Activated naive CD8-positive, alpha-beta T cell treated with anti-CD3 and anti-CD28 coated beads for 36 hours (primary cell): ENCODE results near the gene RAD18. TPM values are rescaled to one million over a fixed set of nuclear protein-coding genes. Genes with fewer than 3 reads are reported as not detected.

Experiments
- DNase-seq: peaks from one replicate; pipeline ENCODE4 v3.0.0; 2021
- H3K27ac Mint-ChIP-seq: one replicate; pipeline ENCODE4 v1.8.0; 2022; ENCODE audit warnings: mild to moderate bottlenecking, moderate library complexity, mixed read lengths
- H3K27me3 Mint-ChIP-seq: one replicate; pipeline ENCODE4 v1.8.0; 2022; ENCODE audit warnings: mild to moderate bottlenecking, mixed read lengths
- H3K36me3 Mint-ChIP-seq: one replicate; pipeline ENCODE4 v1.8.0; 2021; ENCODE audit warnings: mild to moderate bottlenecking, mixed read lengths
- H3K4me1 Mint-ChIP-seq: one replicate; pipeline ENCODE4 v1.8.0; 2021; ENCODE audit warnings: mixed read lengths
- H3K4me3 Mint-ChIP-seq: one replicate; pipeline ENCODE4 v1.8.0; 2022; ENCODE audit warnings: mild to moderate bottlenecking, moderate library complexity, mixed read lengths
- H3K9me3 Mint-ChIP-seq: one replicate; pipeline ENCODE4 v1.8.0; 2022; ENCODE audit warnings: mixed read lengths
- total RNA-seq, 2 experiments: library from RNA; stranded (reverse); gene quantifications; one replicate each; pipeline ENCODE4 v1.2.3, GENCODE V29; 2021

Gene RAD18
- total RNA-seq, 2 experiments from 2014 or later = 54.6 to 60.5 TPM

GRCh38 chr3:8964436-8965370, 1.4 kb upstream of the RAD18 start:
- peaks cover 3% of the 10 kb centered on the region for H3K27me3 Mint-ChIP-seq
- H3K4me3 Mint-ChIP-seq = no peak overlapping the region
- H3K9me3 Mint-ChIP-seq = no peaks in the 10 kb centered on the region
- no peak for DNase-seq
- no peak overlapping the region for H3K27ac Mint-ChIP-seq
- H3K36me3 Mint-ChIP-seq = peaks cover 26% of the 10 kb centered on the region
- H3K4me1 Mint-ChIP-seq = peaks cover 30% of the 10 kb centered on the region

- H3K27me3 Mint-ChIP-seq = peaks cover 3% of the 10 kb centered on the region
These were observed 928 bp downstream of the RAD18 start for GRCh38 chr3:8962226-8962861.

GRCh38 chr3:8959668-8960067, 3.6 kb downstream of the RAD18 start:
- DNase-seq = no peak
- H3K9me3 Mint-ChIP-seq = no peaks in the 10 kb centered on the region
- no peak overlapping the region for H3K4me3 Mint-ChIP-seq
- peaks cover 56% of the 10 kb centered on the region for H3K36me3 Mint-ChIP-seq
- H3K27me3 Mint-ChIP-seq = peaks cover 3% of the 10 kb centered on the region
- no peak overlapping the region for H3K27ac Mint-ChIP-seq
- H3K4me1 Mint-ChIP-seq = peaks cover 53% of the 10 kb centered on the region

More at GRCh38 chr3:8962226-8962861, 928 bp downstream of the RAD18 start:
- Mint-ChIP-seq H3K4me1 (peaks cover 37% of the 10 kb centered on the region), H3K27ac (peak overlapping the region; percentile 96), H3K9me3 (no peaks in the 10 kb centered on the region), H3K36me3 (peaks cover 41% of the 10 kb centered on the region), H3K4me3 (peak overlapping the region; percentile 95)
- no peak for DNase-seq

DNA sequence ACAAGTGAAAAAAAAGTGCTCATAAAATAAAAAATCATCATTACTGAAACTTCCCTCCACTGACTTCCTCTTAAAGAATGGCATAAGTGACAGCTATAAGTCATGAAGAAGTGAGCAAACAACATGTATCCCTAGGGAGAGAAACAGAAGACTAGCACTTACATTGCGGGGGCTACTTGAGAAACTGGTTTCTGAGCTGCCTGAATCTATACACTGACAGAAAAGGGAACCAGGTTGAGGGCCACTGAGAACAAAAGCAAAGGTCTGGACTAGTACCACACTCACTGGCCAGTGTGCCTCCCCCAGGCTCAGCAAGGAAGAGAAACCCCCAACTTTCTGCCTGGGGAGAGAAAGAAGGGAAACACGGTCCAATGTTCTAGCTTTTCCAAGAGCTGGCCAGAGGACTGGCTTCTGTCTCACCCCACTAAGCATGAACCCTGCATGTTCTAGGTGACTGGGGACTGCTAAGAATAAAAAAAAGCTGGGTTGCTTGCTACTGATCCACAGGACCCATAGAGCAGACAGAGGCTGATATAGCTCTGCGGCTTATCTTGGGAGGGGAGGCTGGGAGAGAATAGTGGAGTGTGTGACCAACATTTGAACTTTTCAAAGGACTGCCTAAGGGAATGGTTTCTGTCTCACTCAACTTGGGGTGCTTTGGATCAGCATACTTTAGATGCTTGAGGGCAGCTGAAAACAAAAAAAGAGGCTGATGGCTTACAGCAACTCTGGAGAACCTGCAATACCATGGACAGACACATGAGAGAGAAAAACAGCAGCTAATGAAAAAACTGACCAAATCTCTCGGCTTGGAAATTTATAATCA, 8.1 kb downstream of the RAD18 start:
- no peaks in the 10 kb centered on the region for H3K9me3 Mint-ChIP-seq
- H3K4me1 Mint-ChIP-seq = peaks cover 31% of the 10 kb centered on the region
- no peak overlapping the region for H3K4me3 Mint-ChIP-seq
- H3K27ac Mint-ChIP-seq = peak overlapping the region; percentile 25
- H3K36me3 Mint-ChIP-seq = peaks cover 46% of the 10 kb centered on the region
- no peaks in the 10 kb centered on the region for H3K27me3 Mint-ChIP-seq
- DNase-seq = no peak

- no peak for DNase-seq
- Mint-ChIP-seq H3K9me3 (no peaks in the 10 kb centered on the region), H3K27ac (no peak overlapping the region)
These were observed 10.0 kb downstream of the RAD18 start for GRCh38 chr3:8953313-8953712.

DNA sequence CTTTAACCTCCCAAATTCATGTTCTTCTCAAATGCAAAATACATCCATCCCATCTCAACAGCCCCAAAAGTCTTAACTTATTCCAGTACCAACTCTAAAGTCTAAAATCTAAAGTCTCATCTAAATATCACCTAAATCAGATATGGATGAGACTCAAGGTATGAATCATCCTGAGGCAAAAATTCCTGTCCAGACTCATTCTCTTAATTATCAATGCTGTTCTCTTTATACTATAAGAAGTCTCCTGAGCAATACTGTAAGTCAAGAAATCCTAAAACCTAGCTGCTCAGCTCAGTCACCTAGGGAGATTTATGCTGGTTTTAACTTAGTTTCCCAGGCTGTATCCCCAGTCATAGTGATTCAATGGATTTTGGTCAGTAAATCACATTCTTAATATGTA, 11.1 kb downstream of the RAD18 start:
- Mint-ChIP-seq H3K4me1 (peaks cover 20% of the 10 kb centered on the region), H3K27me3 (no peaks in the 10 kb centered on the region), H3K27ac (no peak overlapping the region), H3K4me3 (no peak overlapping the region), H3K9me3 (no peaks in the 10 kb centered on the region), H3K36me3 (peaks cover 27% of the 10 kb centered on the region)
- DNase-seq = no peak

More at GRCh38 chr3:8953313-8953712, 10.0 kb downstream of the RAD18 start:
- H3K4me3 Mint-ChIP-seq = no peak overlapping the region
- no peaks in the 10 kb centered on the region for H3K27me3 Mint-ChIP-seq
- peaks cover 31% of the 10 kb centered on the region for H3K36me3 Mint-ChIP-seq
- peaks cover 23% of the 10 kb centered on the region for H3K4me1 Mint-ChIP-seq

DNA sequence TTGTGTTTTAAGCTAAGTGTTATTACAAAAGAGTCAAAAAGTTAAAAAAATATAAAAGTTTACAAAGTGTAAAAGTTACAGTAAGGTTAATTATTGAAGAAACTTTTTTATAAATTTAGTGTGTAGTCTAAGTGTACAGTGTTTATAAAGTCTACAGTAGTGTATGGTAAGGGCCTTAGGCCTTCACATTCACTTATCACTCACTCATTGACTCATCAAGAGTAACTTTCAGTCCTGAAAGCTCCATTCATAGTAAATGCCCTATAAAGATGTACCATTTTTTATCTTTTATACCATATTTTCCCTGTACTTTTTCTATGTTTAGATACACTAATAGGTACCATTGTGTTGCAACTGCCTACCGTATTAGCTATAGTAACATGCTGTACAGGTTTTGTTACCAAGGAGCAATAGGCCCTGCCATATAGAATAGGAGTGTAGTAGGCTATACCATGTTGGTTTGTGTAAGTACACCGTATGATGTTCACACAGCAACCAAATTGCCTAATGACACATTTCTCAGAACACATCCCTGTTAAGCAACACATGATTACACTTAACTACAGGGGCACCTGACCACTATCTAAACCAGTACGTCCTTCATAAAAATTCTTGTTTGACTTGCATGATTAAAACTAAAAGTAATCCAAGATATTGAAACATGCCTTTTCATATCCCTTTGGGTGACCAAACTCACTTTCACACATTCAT, 17.2 kb downstream of the RAD18 start:
- Mint-ChIP-seq H3K9me3 (peaks cover 14% of the 10 kb centered on the region), H3K4me1 (no peaks in the 10 kb centered on the region), H3K27me3 (no peaks in the 10 kb centered on the region), H3K4me3 (no peak overlapping the region), H3K27ac (no peak overlapping the region), H3K36me3 (peaks cover 40% of the 10 kb centered on the region)
- no peak for DNase-seq

DNA sequence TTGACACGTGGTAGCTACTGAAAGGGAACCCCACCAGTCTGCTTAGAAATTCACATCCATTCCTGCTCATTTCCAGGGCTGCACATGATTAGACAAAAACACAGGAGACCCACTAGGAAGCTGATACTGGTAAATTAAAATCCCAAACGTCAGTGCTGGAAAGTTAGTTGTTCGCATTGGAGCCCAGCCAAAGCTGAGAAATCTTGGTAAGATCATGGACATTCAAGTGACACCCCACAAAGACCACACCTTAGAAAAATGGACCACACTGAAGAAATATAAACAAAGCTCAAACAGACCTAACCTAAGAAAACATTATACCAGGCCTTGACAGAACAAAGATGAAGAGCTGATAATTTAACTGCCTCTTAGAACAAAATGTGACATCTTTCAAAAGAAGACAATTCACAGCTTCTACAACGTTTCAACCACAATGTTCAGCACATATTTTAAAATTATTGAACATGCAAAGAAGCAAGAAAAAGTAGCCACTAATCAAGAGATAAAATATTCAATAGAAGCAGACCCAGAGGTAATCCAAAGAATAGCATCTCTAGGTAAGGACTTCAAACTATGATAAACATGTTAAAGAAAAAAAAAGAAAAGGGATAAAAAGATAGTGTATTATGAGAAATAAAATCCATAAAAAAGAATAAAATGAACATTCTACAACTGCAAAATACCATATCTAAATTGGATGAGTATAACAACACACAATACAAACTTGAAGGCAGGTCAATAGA, 20.4 kb downstream of the RAD18 start:
- Mint-ChIP-seq H3K4me3 (no peak overlapping the region), H3K9me3 (peaks cover 14% of the 10 kb centered on the region), H3K4me1 (no peaks in the 10 kb centered on the region), H3K27me3 (no peaks in the 10 kb centered on the region), H3K36me3 (peaks cover 53% of the 10 kb centered on the region), H3K27ac (no peak overlapping the region)
- DNase-seq = no peak

DNA sequence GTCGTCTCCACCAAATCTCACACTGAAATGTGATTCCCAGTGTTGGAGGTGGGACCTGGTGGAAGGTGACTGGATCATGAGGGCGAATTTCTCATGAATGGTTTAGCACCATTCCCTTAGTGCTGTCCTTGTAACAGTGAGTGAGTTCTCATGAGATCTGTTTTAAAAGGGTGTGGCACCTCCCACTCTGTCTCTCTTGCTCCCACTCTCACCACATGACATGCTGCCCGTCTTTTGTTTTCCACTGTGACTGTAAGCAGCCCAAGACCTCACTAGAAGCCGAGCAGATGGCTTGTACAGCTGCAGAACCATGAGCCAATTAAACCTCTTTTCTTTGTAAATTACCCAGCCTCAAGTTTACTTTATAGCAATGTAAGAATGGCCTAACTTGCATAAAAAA, 21.2 kb downstream of the RAD18 start:
- H3K9me3 Mint-ChIP-seq = peaks cover 14% of the 10 kb centered on the region
- peaks cover 55% of the 10 kb centered on the region for H3K36me3 Mint-ChIP-seq
- DNase-seq = no peak
- H3K27me3 Mint-ChIP-seq = no peaks in the 10 kb centered on the region
- no peak overlapping the region for H3K4me3 Mint-ChIP-seq
- H3K4me1 Mint-ChIP-seq = no peaks in the 10 kb centered on the region
- H3K27ac Mint-ChIP-seq = no peak overlapping the region

- Mint-ChIP-seq H3K4me1 (no peaks in the 10 kb centered on the region), H3K9me3 (peaks cover 1% of the 10 kb centered on the region), H3K36me3 (peaks cover 50% of the 10 kb centered on the region), H3K27ac (no peak overlapping the region), H3K27me3 (no peaks in the 10 kb centered on the region), H3K4me3 (no peak overlapping the region)
- DNase-seq = no peak
These were observed 25.3 kb downstream of the RAD18 start for GRCh38 chr3:8938021-8938420.

DNA sequence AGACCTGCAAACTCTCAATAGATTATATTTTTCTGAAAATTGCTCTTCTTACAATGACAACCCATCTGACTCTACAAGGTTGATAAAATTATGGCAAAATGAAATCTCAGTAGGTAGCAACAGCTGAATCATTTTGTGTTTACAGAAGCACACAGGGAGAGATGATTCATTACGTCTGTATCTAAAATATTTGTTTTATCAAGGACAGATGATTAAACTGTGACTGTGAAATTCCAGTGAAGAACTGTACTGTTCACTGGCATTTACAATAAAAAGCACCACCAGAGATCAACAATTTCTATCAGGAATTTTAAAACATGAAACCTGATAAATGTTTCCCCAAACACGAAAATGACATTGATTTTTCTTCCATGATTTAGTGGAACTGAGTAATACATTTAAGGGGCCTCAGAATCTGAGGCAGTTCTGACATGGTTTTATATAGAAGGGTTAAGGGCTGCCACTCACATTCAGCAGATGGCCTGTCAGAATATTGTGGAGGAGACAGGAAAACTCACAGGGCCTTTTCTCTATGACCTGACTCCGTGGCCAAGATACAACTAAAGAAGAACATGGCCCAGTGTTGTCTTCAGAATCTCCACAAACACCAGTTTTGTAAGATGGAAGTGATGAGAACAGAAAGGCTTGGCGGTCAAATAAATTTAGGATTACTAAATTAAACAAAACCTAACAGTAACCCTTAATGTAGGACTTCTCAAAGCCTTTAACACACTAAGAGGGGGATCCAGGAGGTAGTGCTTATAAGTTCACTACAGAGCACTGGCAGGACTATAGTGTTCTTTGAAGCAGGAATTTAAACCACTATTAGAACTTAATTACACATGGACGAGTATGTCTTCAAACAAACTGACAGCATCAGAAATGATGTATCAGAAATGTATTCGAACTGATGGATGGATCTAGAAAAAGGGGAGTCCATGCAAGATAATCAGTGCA, 25.9 kb downstream of the RAD18 start:
- no peaks in the 10 kb centered on the region for H3K27me3 Mint-ChIP-seq
- no peaks in the 10 kb centered on the region for H3K4me1 Mint-ChIP-seq
- H3K36me3 Mint-ChIP-seq = peaks cover 43% of the 10 kb centered on the region
- DNase-seq = no peak
- no peaks in the 10 kb centered on the region for H3K9me3 Mint-ChIP-seq
- no peak overlapping the region for H3K27ac Mint-ChIP-seq
- no peak overlapping the region for H3K4me3 Mint-ChIP-seq

GRCh38 chr3:8932507-8932906, 30.8 kb downstream of the RAD18 start:
- Mint-ChIP-seq H3K27ac (no peak overlapping the region), H3K36me3 (peaks cover 32% of the 10 kb centered on the region)
- no peak for DNase-seq

GRCh38 chr3:8931342-8931741, 31.9 kb downstream of the RAD18 start:
- H3K36me3 Mint-ChIP-seq = peaks cover 36% of the 10 kb centered on the region
- no peaks in the 10 kb centered on the region for H3K27me3 Mint-ChIP-seq
- H3K9me3 Mint-ChIP-seq = no peaks in the 10 kb centered on the region
- no peak for DNase-seq
- H3K4me3 Mint-ChIP-seq = no peak overlapping the region
- H3K4me1 Mint-ChIP-seq = no peaks in the 10 kb centered on the region
- H3K27ac Mint-ChIP-seq = no peak overlapping the region

More at GRCh38 chr3:8932507-8932906, 30.8 kb downstream of the RAD18 start:
- no peaks in the 10 kb centered on the region for H3K27me3 Mint-ChIP-seq
- H3K9me3 Mint-ChIP-seq = no peaks in the 10 kb centered on the region
- no peaks in the 10 kb centered on the region for H3K4me1 Mint-ChIP-seq
- no peak overlapping the region for H3K4me3 Mint-ChIP-seq
